Left lung (tissue), 10 donors: ENCODE data around the gene SIX1. TPM values are rescaled to one million over a fixed set of nuclear protein-coding genes. Genes with fewer than 3 reads are reported as not detected.

Experiments
- ATAC-seq: fragments of 200-7000 bp; cut with Tn5 transposase; one replicate; pipeline ENCODE4 v1.9.1; 2020; ENCODE audit warnings: moderate library complexity
- DNase-seq, 4 donors: peaks; one replicate each; pipeline ENCODE4 v3.0.0-alpha.2; 2013 to 2020
- H3K27ac ChIP-seq, 2 donors: fragments of 200-600 bp; sonication (generic) in 1 of 2; one replicate each; pipeline versions ENCODE4 v1.5.0 to v1.8.0; 2020 to 2021
- H3K27me3 ChIP-seq, 2 donors: fragments of 200-600 bp; sonication (generic) in 1 of 2; one replicate each; pipeline versions ENCODE4 v1.5.0 to v1.8.0; 2020 to 2021
- H3K36me3 ChIP-seq, 2 donors: fragments of 200-600 bp; sonication (generic) in 1 of 2; one replicate each; pipeline versions ENCODE4 v1.5.0 to v1.8.0; 2020 to 2021
- H3K4me1 ChIP-seq, 2 donors: fragments of 200-600 bp; one replicate each; pipeline ENCODE4 v1.8.0; 2021
- H3K4me3 ChIP-seq, 2 donors: fragments of 200-600 bp; sonication (generic) in 1 of 2; one replicate each; pipeline versions ENCODE4 v1.5.0 to v1.8.0; 2020 to 2021; ENCODE audit warnings: mild to moderate bottlenecking in 1 of 2
- H3K9me3 ChIP-seq, 2 donors: fragments of 200-600 bp; sonication (generic) in 1 of 2; one replicate each; pipeline versions ENCODE4 v1.5.0 to v1.8.0; 2020 to 2021
- CTCF ChIP-seq, 2 donors: fragments of 200-600 bp; sonication (generic) in 1 of 2; IDR thresholded peaks; one replicate each; pipeline versions ENCODE4 v1.5.0 to v1.8.0; 2021; ENCODE audit warnings: antibody characterized with exemption in 2 of 2
- intact Hi-C, 2 donors: fragments of 100-400 bp; cut with DNase I; formaldehyde crosslinking; loops; one replicate each; pipeline versions ENCODE4 v1.11.2 to v1.14.2; 2022
- polyA plus RNA-seq, 6 donors: library from polyadenylated mRNA; unstranded; fragments of 120-200 nt; gene quantifications; one replicate each; pipeline ENCODE4 v1.2.1, GENCODE V29; 2013; ENCODE audit not compliant: insufficient read length in 6 of 6
- total RNA-seq, 2 donors: library from RNA; stranded (reverse); fragmentation: NEBNext Ultra II Directional; extraction: Animal tissue kit (Norgen Biotek cat#: 25700); gene quantifications; one replicate each; pipeline ENCODE4 v1.2.1, GENCODE V29; 2021
- donor health status: DM: no; HTN: yes; CAD: no.
- donor health status: DM: no; HTN: no; CAD: no.

SIX1 gene
- total and polyA plus RNA-seq, 8 donors: 0.46 to 2.4 (median 0.97) TPM; not detected in 1

DNA sequence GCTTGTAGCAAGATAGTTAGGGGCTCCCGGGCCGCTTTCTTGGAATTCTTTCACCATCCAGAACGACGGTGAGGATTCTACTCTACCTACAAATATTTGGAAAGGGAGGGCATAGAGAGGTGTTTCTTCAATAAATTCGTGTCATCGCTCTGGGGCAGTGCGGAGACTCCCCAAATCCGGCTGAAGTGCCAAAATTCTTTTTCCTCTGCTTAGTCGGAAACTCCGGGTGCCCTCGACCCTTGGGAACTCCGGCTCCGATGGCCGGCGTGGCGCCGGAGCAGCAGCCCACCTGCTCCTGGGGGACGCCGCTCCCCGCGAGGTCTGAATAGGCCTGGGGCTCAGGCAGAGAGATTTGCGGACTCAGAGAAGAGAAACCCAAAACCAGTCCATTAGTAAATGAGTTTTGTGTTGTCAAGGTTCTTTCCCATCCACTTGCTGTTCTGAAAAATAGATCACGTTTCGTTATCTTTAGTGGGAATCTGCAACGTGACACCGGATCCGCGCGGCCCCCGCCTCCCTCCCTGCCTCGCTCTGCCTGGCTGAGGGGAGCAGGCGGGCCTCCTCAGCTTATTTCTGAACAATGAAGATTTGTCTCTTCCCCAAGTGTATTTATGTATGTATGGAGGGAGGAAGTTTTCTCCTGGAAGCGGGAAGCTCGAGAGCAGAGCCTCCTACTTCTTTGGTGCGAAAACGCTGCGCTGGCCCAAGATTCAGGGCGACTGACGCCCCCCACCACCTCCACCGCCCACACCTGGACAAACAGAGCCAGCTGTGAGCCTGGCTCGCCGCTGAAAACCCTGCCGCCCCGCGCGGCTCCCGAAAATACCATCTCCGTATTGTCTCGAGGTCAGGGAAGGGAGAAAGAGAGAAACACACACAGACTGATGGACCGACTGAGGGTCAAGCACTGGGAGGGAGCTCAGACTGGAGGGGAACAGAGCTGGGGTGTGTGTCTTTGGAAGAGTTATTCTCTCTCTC, 3.7 kb upstream of the SIX1 start:
- intact Hi-C loops: no loop called here
- H3K36me3 ChIP-seq: no peaks in the 10 kb centered on the region
- peaks cover 18 to 45% of the 10 kb centered on the region in 2 donors for H3K4me1 ChIP-seq
- H3K9me3 ChIP-seq: no peaks in the 10 kb centered on the region
- H3K4me3 ChIP-seq: no peak overlapping the region
- DNase-seq (peak in 1 of 4 donors; percentile 67), ATAC-seq (no peak)
- H3K27me3 ChIP-seq: peaks cover 90 to 100% of the 10 kb centered on the region in 2 donors
- no peak for TF ChIP-seq CTCF (IDR thresholded peaks at IDR 0.05)
- H3K27ac ChIP-seq: no peak overlapping the region

GRCh38 chr14:60651796-60652673, 2.8 kb upstream of the SIX1 start:
- H3K4me1 ChIP-seq: peaks cover 20 to 45% of the 10 kb centered on the region in 2 donors
- intact Hi-C loops: no loop called here
- DNase-seq: peak in 1 of 4 donors; percentile 52

GRCh38 chr14:60651086-60651795, 2.0 kb upstream of the SIX1 start:
- H3K36me3 ChIP-seq: no peaks in the 10 kb centered on the region
- intact Hi-C loops: no loop called here
- ATAC-seq (no peak), DNase-seq (no peak)
- no peak for TF ChIP-seq CTCF (IDR thresholded peaks at IDR 0.05)
- H3K27me3 ChIP-seq: peaks cover 94 to 100% of the 10 kb centered on the region in 2 donors
- H3K4me1 ChIP-seq: peaks cover 16 to 40% of the 10 kb centered on the region in 2 donors
- no peaks in the 10 kb centered on the region for H3K9me3 ChIP-seq
- H3K27ac ChIP-seq: no peak overlapping the region
- H3K4me3 ChIP-seq: no peak overlapping the region

More at GRCh38 chr14:60651796-60652673, 2.8 kb upstream of the SIX1 start:
- H3K36me3 ChIP-seq: no peaks in the 10 kb centered on the region
- peaks cover 94 to 100% of the 10 kb centered on the region in 2 donors for H3K27me3 ChIP-seq
- TF ChIP-seq CTCF (IDR thresholded peaks at IDR 0.05): no peak
- H3K27ac ChIP-seq: no peak overlapping the region
- H3K9me3 ChIP-seq: no peaks in the 10 kb centered on the region
- no peak overlapping the region for H3K4me3 ChIP-seq
- ATAC-seq: no peak

- intact Hi-C loops: no loop called here
- H3K27me3 ChIP-seq: peaks cover 94 to 100% of the 10 kb centered on the region in 2 donors
- peaks cover 16 to 35% of the 10 kb centered on the region in 2 donors for H3K4me1 ChIP-seq
- ATAC-seq (no peak), DNase-seq (no peak)
- H3K9me3 ChIP-seq: no peaks in the 10 kb centered on the region
- H3K4me3 ChIP-seq: no peak overlapping the region
- no peak for TF ChIP-seq CTCF (IDR thresholded peaks at IDR 0.05)
- no peaks in the 10 kb centered on the region for H3K36me3 ChIP-seq
- H3K27ac ChIP-seq: no peak overlapping the region
Observed at GRCh38 chr14:60650373-60650961, 1.2 kb upstream of the SIX1 start.
